ENCODE measurements around the gene CDH23. TPM values are rescaled to one million over a fixed set of nuclear protein-coding genes. Genes with fewer than 3 reads are reported as not detected.

Gene CDH23
- total and polyA plus RNA-seq, 2 donors (not counting 1 experiment from before 2014, with no cell fraction given), result 0.37 to 0.89 TPM

GRCh38 chr10:71528371-71529206 is 131.9 kb downstream of the CDH23 start:
- DNase-seq (no peak), ATAC-seq (ENCODE audit: low read depth) (no peak)
- Histone ChIP-seq H4K20me1 (ENCODE audit: control insufficient read depth, insufficient read depth, low read length, poor library complexity, severe bottlenecking) (no peaks in the 10 kb centered on the region), H3K27me3 (replicated peaks in 1 of 4; ENCODE audit: control extremely low read depth in 1 of 4, control insufficient read depth in 3 of 4, insufficient read depth in 4 of 4, low read length in 3 of 4) (peaks cover 0 to 7% (median 0%) of the 10 kb centered on the region in 4 experiments), H3K4me1 (ENCODE audit: control insufficient read depth in 2 of 2, insufficient read depth in 2 of 2, low read length in 2 of 2) (no peaks in the 10 kb centered on the region), H3K4me3 (ENCODE audit: control extremely low read depth in 1 of 5, extremely low read depth in 1 of 5, insufficient read depth in 1 of 5, low read depth in 2 of 5, low read length in 4 of 5) (no peak overlapping the region), H3K36me3 (replicated peaks in 1 of 2; ENCODE audit: control extremely low read depth in 1 of 2, control insufficient read depth in 1 of 2, extremely low read depth in 1 of 2, insufficient read depth in 2 of 2, low read length in 1 of 2) (no peaks in the 10 kb centered on the region), H3K27ac (ENCODE audit: low read length in 2 of 2) (no peak overlapping the region), H3K4me2 (replicated peaks; ENCODE audit: low read depth, low read length, poor library complexity, severe bottlenecking) (no peak overlapping the region), H3K9ac (ENCODE audit: low read length) (no peak overlapping the region), H3K9me3 (ENCODE audit: control extremely low read depth in 1 of 3, control insufficient read depth in 2 of 3, insufficient read depth in 1 of 3, low read length in 2 of 3) (peaks cover 0 to 19% (median 0%) of the 10 kb centered on the region in 3 donors), H2AFZ (ENCODE audit: insufficient read depth, low read depth, low read length, poor library complexity, severe bottlenecking) (no peak overlapping the region), H3K79me2 (ENCODE audit: control insufficient read depth, insufficient read depth, low read length) (no peaks in the 10 kb centered on the region)
- no peaks in the 10 kb centered on the region for H3K9me3 Mint-ChIP-seq (ENCODE audit: insufficient read depth)
- intact Hi-C loops (cut with micrococcal nuclease), result no loop called here
- POLR2A ChIA-PET, result no interaction called here
- no peak overlapping the region for H3K4me3 Mint-ChIP-seq
- CTCF ChIA-PET, result no interaction called here
- 83% methylated on average over 14 of the region's 17 CpGs for WGBS (ENCODE audit: insufficient coverage)
- H3K27me3 Mint-ChIP-seq, result peaks cover 18% of the 10 kb centered on the region
- H3K4me1 Mint-ChIP-seq, result peaks cover 3% of the 10 kb centered on the region
- no peak overlapping the region for H3K27ac Mint-ChIP-seq
- no peak for TF ChIP-seq EZH2 (IDR thresholded peaks at IDR 0.05; ENCODE audit: borderline replicate concordance, insufficient read depth, low read depth, low read length, poor library complexity, severe bottlenecking)
- TF ChIP-seq, protein P1, sequence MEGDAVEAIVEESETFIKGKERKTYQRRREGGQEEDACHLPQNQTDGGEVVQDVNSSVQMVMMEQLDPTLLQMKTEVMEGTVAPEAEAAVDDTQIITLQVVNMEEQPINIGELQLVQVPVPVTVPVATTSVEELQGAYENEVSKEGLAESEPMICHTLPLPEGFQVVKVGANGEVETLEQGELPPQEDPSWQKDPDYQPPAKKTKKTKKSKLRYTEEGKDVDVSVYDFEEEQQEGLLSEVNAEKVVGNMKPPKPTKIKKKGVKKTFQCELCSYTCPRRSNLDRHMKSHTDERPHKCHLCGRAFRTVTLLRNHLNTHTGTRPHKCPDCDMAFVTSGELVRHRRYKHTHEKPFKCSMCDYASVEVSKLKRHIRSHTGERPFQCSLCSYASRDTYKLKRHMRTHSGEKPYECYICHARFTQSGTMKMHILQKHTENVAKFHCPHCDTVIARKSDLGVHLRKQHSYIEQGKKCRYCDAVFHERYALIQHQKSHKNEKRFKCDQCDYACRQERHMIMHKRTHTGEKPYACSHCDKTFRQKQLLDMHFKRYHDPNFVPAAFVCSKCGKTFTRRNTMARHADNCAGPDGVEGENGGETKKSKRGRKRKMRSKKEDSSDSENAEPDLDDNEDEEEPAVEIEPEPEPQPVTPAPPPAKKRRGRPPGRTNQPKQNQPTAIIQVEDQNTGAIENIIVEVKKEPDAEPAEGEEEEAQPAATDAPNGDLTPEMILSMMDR (IDR thresholded peaks at IDR 0.05), result no peak

DNA sequence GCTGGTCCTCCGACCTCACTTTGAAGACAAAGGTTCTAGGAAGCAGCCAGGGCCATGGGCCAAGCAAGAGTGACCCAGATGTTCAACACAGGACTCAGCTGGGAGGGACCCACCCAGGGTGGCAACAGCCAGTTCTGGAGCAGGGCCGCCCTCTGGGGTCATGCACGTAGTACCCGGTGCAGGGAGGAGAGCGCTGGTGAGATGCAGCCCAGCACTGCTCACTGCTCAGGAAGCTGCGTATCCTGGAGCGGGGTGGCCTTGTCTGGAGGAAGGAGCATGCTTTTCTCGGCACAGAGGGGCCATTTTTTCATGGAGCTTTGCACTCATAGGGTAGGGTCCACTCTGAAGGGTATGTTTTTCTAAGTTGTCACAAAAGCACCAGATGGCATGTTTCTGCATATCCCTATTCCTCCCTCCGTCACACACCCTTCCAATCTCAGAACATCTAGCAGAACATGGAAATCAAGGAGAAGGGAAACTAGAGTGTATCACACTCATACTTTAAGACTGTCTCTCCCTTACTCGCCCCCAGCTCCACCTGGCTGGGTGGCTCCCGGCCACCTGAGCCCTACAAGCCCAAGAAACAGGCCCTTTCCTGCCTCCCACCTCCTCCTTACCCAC is 132.6 kb downstream of the CDH23 start:
- H3K4me1 ChIP-seq (ENCODE audit: control insufficient read depth in 2 of 2, insufficient read depth in 2 of 2, low read length in 2 of 2), result no peaks in the 10 kb centered on the region
- no peak overlapping the region for H3K27ac ChIP-seq (ENCODE audit: low read length in 2 of 2)
- ChIA-PET CTCF (no interaction called here), POLR2A (no interaction called here)
- no peak overlapping the region for H3K4me3 Mint-ChIP-seq
- H3K9me3 Mint-ChIP-seq (ENCODE audit: insufficient read depth), result no peaks in the 10 kb centered on the region
- peaks cover 3% of the 10 kb centered on the region for H3K4me1 Mint-ChIP-seq
- intact Hi-C loops (cut with micrococcal nuclease), result no loop called here
- 95% methylated on average over 8 of the region's 11 CpGs for WGBS (ENCODE audit: insufficient coverage)
- H3K9me3 ChIP-seq (ENCODE audit: control extremely low read depth in 1 of 3, control insufficient read depth in 2 of 3, insufficient read depth in 1 of 3, low read length in 2 of 3), result peaks cover 0 to 12% (median 0%) of the 10 kb centered on the region in 3 donors
- H3K4me3 ChIP-seq (ENCODE audit: control extremely low read depth in 1 of 5, extremely low read depth in 1 of 5, insufficient read depth in 1 of 5, low read depth in 2 of 5, low read length in 4 of 5), result no peak overlapping the region
- peaks cover 0 to 2% (median 0%) of the 10 kb centered on the region in 4 experiments for H3K27me3 ChIP-seq (replicated peaks in 1 of 4; ENCODE audit: control extremely low read depth in 1 of 4, control insufficient read depth in 3 of 4, insufficient read depth in 4 of 4, low read length in 3 of 4)
- no peak overlapping the region for H2AFZ ChIP-seq (ENCODE audit: insufficient read depth, low read depth, low read length, poor library complexity, severe bottlenecking)
- no peaks in the 10 kb centered on the region for H3K36me3 ChIP-seq (replicated peaks in 1 of 2; ENCODE audit: control extremely low read depth in 1 of 2, control insufficient read depth in 1 of 2, extremely low read depth in 1 of 2, insufficient read depth in 2 of 2, low read length in 1 of 2)
- H3K4me2 ChIP-seq (replicated peaks; ENCODE audit: low read depth, low read length, poor library complexity, severe bottlenecking), result no peak overlapping the region
- no peaks in the 10 kb centered on the region for H3K79me2 ChIP-seq (ENCODE audit: control insufficient read depth, insufficient read depth, low read length)
- no peak for DNase-seq
- H3K27ac Mint-ChIP-seq, result no peak overlapping the region
- no peak overlapping the region for H3K9ac ChIP-seq (ENCODE audit: low read length)
- no peak for ATAC-seq (ENCODE audit: low read depth)
- peaks cover 12% of the 10 kb centered on the region for H3K27me3 Mint-ChIP-seq
- TF ChIP-seq, protein P1 (IDR thresholded peaks at IDR 0.05), result no peak
- TF ChIP-seq EZH2 (IDR thresholded peaks at IDR 0.05; ENCODE audit: borderline replicate concordance, insufficient read depth, low read depth, low read length, poor library complexity, severe bottlenecking), result no peak
- H4K20me1 ChIP-seq (ENCODE audit: control insufficient read depth, insufficient read depth, low read length, poor library complexity, severe bottlenecking), result no peaks in the 10 kb centered on the region
